Measurements from ENCODE around the gene GPSM1.
"Not testable (repeated sequence)": the region's sequence is repeated elsewhere in the genome, so short reads cannot be mapped to it uniquely, and the experiment has no call there.

GPSM1 gene

GRCh38 chr9:136405904-136406303, 78.6 kb downstream of the GPSM1 start:
- not testable (repeated sequence) for H3K4me1 ChIP-seq (ENCODE audit: insufficient read depth, low read length); H3K4me3 ChIP-seq (ENCODE audit: low read length); H3K9me3 ChIP-seq (ENCODE audit: insufficient read depth, low read depth, low read length); H3K27ac ChIP-seq (ENCODE audit: low read length); H3K27me3 ChIP-seq (ENCODE audit: insufficient read depth, low read length); H3K9ac ChIP-seq (ENCODE audit: low read depth, low read length)
- peaks cover 64% of the 10 kb centered on the region for H3K36me3 ChIP-seq (ENCODE audit: insufficient read depth, low read depth, low read length)

- H3K27ac ChIP-seq (ENCODE audit: low read length); H3K4me1 ChIP-seq (ENCODE audit: insufficient read depth, low read length); H3K9me3 ChIP-seq (ENCODE audit: insufficient read depth, low read depth, low read length); H3K4me3 ChIP-seq (ENCODE audit: low read length); H3K27me3 ChIP-seq (ENCODE audit: insufficient read depth, low read length); H3K9ac ChIP-seq (ENCODE audit: low read depth, low read length): not testable (repeated sequence)
- peaks cover 60% of the 10 kb centered on the region for H3K36me3 ChIP-seq (ENCODE audit: insufficient read depth, low read depth, low read length)
These were observed 79.7 kb downstream of the GPSM1 start for GRCh38 chr9:136407061-136407460.

- Histone ChIP-seq H3K9me3 (ENCODE audit: insufficient read depth, low read depth, low read length) (no peaks in the 10 kb centered on the region), H3K9ac (ENCODE audit: low read depth, low read length) (no peak overlapping the region), H3K27ac (ENCODE audit: low read length) (no peak overlapping the region), H3K4me3 (ENCODE audit: low read length) (no peak overlapping the region), H3K4me1 (ENCODE audit: insufficient read depth, low read length) (peaks cover 3% of the 10 kb centered on the region; the same call in 1 of the 2 replicates), H3K36me3 (ENCODE audit: insufficient read depth, low read depth, low read length) (peaks cover 62% of the 10 kb centered on the region), H3K27me3 (ENCODE audit: insufficient read depth, low read length) (no peaks in the 10 kb centered on the region)
These were observed 80.6 kb downstream of the GPSM1 start for GRCh38 chr9:136407911-136408310.

All from iPS-20b (cell line).